Ovary (tissue), 3 donors: Measurements from ENCODE around the gene SLC6A9.

ENCODE experiments used
- CTCF ChIP-seq, 3 donors: fragments of 450-650 bp in 2 of 3; fragments of 200-600 bp in 1 of 3; IDR thresholded peaks; one replicate each; pipeline versions ENCODE4 v1.5.1 to v1.8.0; 2016 to 2022; ENCODE audit warnings: antibody characterized with exemption in 3 of 3, mild to moderate bottlenecking in 1 of 3
- EP300 ChIP-seq: sonication (generic); formaldehyde crosslinking; IDR thresholded peaks from one replicate; pipeline ENCODE4 v1.6.1; 2017; ENCODE audit warnings: antibody characterized with exemption
- POLR2A ChIP-seq: fragments of 450-650 bp; IDR thresholded peaks from one replicate; pipeline ENCODE4 v1.6.1; 2017; ENCODE audit warnings: antibody characterized with exemption, mild to moderate bottlenecking, moderate library complexity
- donor health status: DM: no; HTN: no; CAD: no.

GRCh38 chr1:44014365-44015104 lies 16.7 kb downstream of the SLC6A9 start:
- TF ChIP-seq CTCF (IDR thresholded peaks at IDR 0.05), result no peak
- TF ChIP-seq POLR2A, result no peak
- TF ChIP-seq EP300, result no peak
